ENCODE data around the gene ZNF236.

ZNF236 gene

GRCh38 chr18:76821356-76821874, 942 bp upstream of the ZNF236 start:
- in situ Hi-C loops (cut with MboI; ENCODE audit: low sequenced_read_pairs), result no loop called here

GRCh38 chr18:76821875-76822505, 367 bp upstream of the ZNF236 start:
- in situ Hi-C loops (cut with MboI; ENCODE audit: low sequenced_read_pairs), result no loop called here

GRCh38 chr18:76823161-76823538, 793 bp downstream of the ZNF236 start:
- in situ Hi-C loops (cut with MboI; ENCODE audit: low sequenced_read_pairs), result no loop called here

GRCh38 chr18:76823587-76824011, 1.2 kb downstream of the ZNF236 start:
- in situ Hi-C loops (cut with MboI; ENCODE audit: low sequenced_read_pairs), result no loop called here

GRCh38 chr18:76824145-76824676, 1.9 kb downstream of the ZNF236 start:
- in situ Hi-C loops (cut with MboI; ENCODE audit: low sequenced_read_pairs), result no loop called here

GRCh38 chr18:76824754-76825153, 2.4 kb downstream of the ZNF236 start:
- in situ Hi-C loops (cut with MboI; ENCODE audit: low sequenced_read_pairs), result no loop called here

- in situ Hi-C loops (cut with MboI; ENCODE audit: low sequenced_read_pairs), result no loop called here
Measured at GRCh38 chr18:76827205-76828200, 5.1 kb downstream of the ZNF236 start.

GRCh38 chr18:76834379-76834778, 12.0 kb downstream of the ZNF236 start:
- in situ Hi-C loops (cut with MboI; ENCODE audit: low sequenced_read_pairs), result no loop called here

- in situ Hi-C loops (cut with MboI; ENCODE audit: low sequenced_read_pairs), result no loop called here
Measured at GRCh38 chr18:76835380-76835779, 13.0 kb downstream of the ZNF236 start.

- in situ Hi-C loops (cut with MboI; ENCODE audit: low sequenced_read_pairs), result no loop called here
Measured at GRCh38 chr18:76837071-76837470, 14.7 kb downstream of the ZNF236 start.

- in situ Hi-C loops (cut with MboI; ENCODE audit: low sequenced_read_pairs), result no loop called here
Measured at GRCh38 chr18:76838182-76838581, 15.8 kb downstream of the ZNF236 start.

GRCh38 chr18:76839086-76839794, 16.9 kb downstream of the ZNF236 start:
- in situ Hi-C loops (cut with MboI; ENCODE audit: low sequenced_read_pairs), result no loop called here

GRCh38 chr18:76842837-76843530, 20.6 kb downstream of the ZNF236 start:
- in situ Hi-C loops (cut with MboI; ENCODE audit: low sequenced_read_pairs), result no loop called here

GRCh38 chr18:76844144-76844543, 21.8 kb downstream of the ZNF236 start:
- in situ Hi-C loops (cut with MboI; ENCODE audit: low sequenced_read_pairs), result no loop called here

GRCh38 chr18:76844742-76845477, 22.6 kb downstream of the ZNF236 start:
- in situ Hi-C loops (cut with MboI; ENCODE audit: low sequenced_read_pairs), result no loop called here

- in situ Hi-C loops (cut with MboI; ENCODE audit: low sequenced_read_pairs), result no loop called here
Measured at GRCh38 chr18:76846217-76846616, 23.9 kb downstream of the ZNF236 start.

- in situ Hi-C loops (cut with MboI; ENCODE audit: low sequenced_read_pairs), result no loop called here
Measured at GRCh38 chr18:76847916-76848315, 25.6 kb downstream of the ZNF236 start.

- in situ Hi-C loops (cut with MboI; ENCODE audit: low sequenced_read_pairs), result no loop called here
Measured at GRCh38 chr18:76850112-76850511, 27.8 kb downstream of the ZNF236 start.

- in situ Hi-C loops (cut with MboI; ENCODE audit: low sequenced_read_pairs), result no loop called here
Measured at GRCh38 chr18:76855594-76855993, 33.2 kb downstream of the ZNF236 start.

- in situ Hi-C loops (cut with MboI; ENCODE audit: low sequenced_read_pairs), result no loop called here
Measured at GRCh38 chr18:76857476-76857875, 35.1 kb downstream of the ZNF236 start.
